ENCODE measurements around the gene AMZ1.

- TF ChIP-seq CTCF (IDR thresholded peaks at IDR 0.05 in 2 of 3, conservative IDR thresholded peaks at IDR 0.05 in 1 of 3; ENCODE audit: control insufficient read depth in 2 of 3, extremely low read depth in 1 of 3, insufficient read depth in 1 of 3, low read depth in 3 of 3, low read length in 3 of 3) = no peak
- no peak for TF ChIP-seq RAD51 (IDR thresholded peaks at IDR 0.05)
- TF ChIP-seq RAD21 (IDR thresholded peaks at IDR 0.05; ENCODE audit: insufficient read depth, low read depth, low read length) = peak; percentile 17; the same call in 1 of the 2 replicates
- peak; percentile 59; the same call in 1 of the 2 replicates for TF ChIP-seq TCF12 (IDR thresholded peaks at IDR 0.05; ENCODE audit: low read depth, low read length)
- TF ChIP-seq RCOR1 (conservative IDR thresholded peaks at IDR 0.05; ENCODE audit: low read depth, low read length) = no peak
- TF ChIP-seq SMC3 (IDR thresholded peaks at IDR 0.05; ENCODE audit: borderline replicate concordance, low read length) = no peak
- no peak for TF ChIP-seq GABPA (IDR thresholded peaks at IDR 0.05; ENCODE audit: low read depth)
- TF ChIP-seq POLR2A (IDR thresholded peaks at IDR 0.05; ENCODE audit: low read depth, low read length) = 0 out of 2 replicates have a peak, but pooled peaks have one; percentile 4
- peak; percentile 70; the same call in 1 of the 2 replicates for TF ChIP-seq SIN3A (IDR thresholded peaks at IDR 0.05; ENCODE audit: low read depth, low read length)
- no peak for TF ChIP-seq HDAC2 (IDR thresholded peaks at IDR 0.05)
- TF ChIP-seq NFYA (IDR thresholded peaks at IDR 0.05; ENCODE audit: borderline replicate concordance, low read depth, low read length) = no peak
- no peak for TF ChIP-seq BCLAF1 (IDR thresholded peaks at IDR 0.05)
These were observed 22.3 kb downstream of the AMZ1 start for GRCh38 chr7:2710286-2710655.

Measured in GM12878 (cell line).